Endothelial cell of umbilical vein (primary cell): ENCODE measurements around the gene MYO1E. TPM values are rescaled to one million over a fixed set of nuclear protein-coding genes. Genes with fewer than 3 reads are reported as not detected.

Experiments
- BruUV-seq: library from RNA; stranded (reverse); fragments of 400-500 nt; replicated peaks from 2 replicates; lab custom pipeline; 2021; lab: Mats Ljungman, UMichigan
- CTCF ChIA-PET: fragments of 300-600, 350-600 bp; sonication (Branson Sonifier 250); formaldehyde crosslinking; loops from one replicate; lab custom pipeline; 2021; ENCODE audit warnings: antibody characterized with exemption, inconsistent platforms; lab: Charles Lee
- POLR2A ChIA-PET: fragments of 300-600, 350-600 bp; sonication (Branson Sonifier 250); formaldehyde crosslinking; loops from one replicate; lab custom pipeline; 2021; ENCODE audit warnings: antibody characterized with exemption, inconsistent platforms; lab: Charles Lee
- DNase-seq: peaks from one replicate; pipeline ENCODE4 v3.0.0-alpha.2; 2011; ENCODE audit warnings: low read depth, low spot score
- FAIRE-seq: peaks from 2 replicates; lab custom pipeline; 2011; peaks lifted over from hg19 to GRCh38; lab: Jason Lieb, UNC
- H2AFZ ChIP-seq: 2 replicates; pipeline ENCODE4 v1.6.0; 2012; ENCODE audit warnings: low read depth, low read length, control low read depth, inconsistent platforms
- H3K27ac ChIP-seq: 2 replicates; pipeline ENCODE4 v1.5.1; 2011; ENCODE audit warnings: low read depth, mild to moderate bottlenecking, control low read depth, low read length, moderate library complexity; ENCODE audit not compliant: insufficient read depth
- H3K27me3 ChIP-seq, 2 experiments: 2 replicates each; pipeline versions ENCODE4 v1.6.0 to v1.6.1; 2011; ENCODE audit warnings: low read length in 2 of 2, mixed read lengths in 1 of 2; ENCODE audit not compliant: control insufficient read depth in 2 of 2, insufficient read depth in 2 of 2
- H3K36me3 ChIP-seq, 2 experiments: 2 replicates in 1 of 2; 3 replicates in 1 of 2; pipeline ENCODE4 v1.5.1; 2011; ENCODE audit warnings: low read length in 2 of 2, mild to moderate bottlenecking in 1 of 2, moderate library complexity in 1 of 2; ENCODE audit not compliant: control insufficient read depth in 2 of 2, insufficient read depth in 2 of 2; ENCODE audit errors: extremely low read depth in 1 of 2
- H3K4me1 ChIP-seq: 3 replicates; pipeline ENCODE4 v1.5.1; 2011; ENCODE audit warnings: mild to moderate bottlenecking, low read length; ENCODE audit not compliant: control insufficient read depth, insufficient read depth; ENCODE audit errors: extremely low read depth
- H3K4me2 ChIP-seq: 2 replicates; pipeline ENCODE4 v1.6.1; 2011; ENCODE audit warnings: low read length, control low read depth, mixed read lengths; ENCODE audit not compliant: insufficient read depth
- H3K4me3 ChIP-seq, 3 experiments: fragments of 200-600 bp in 1 of 3; sonication (generic), shearing (Covaris generic) in 1 of 3; replicated peaks in 1 of 3; 2 replicates each; pipeline ENCODE4 v1.5.1; 2011 to 2016; ENCODE audit warnings: control low read depth in 3 of 3, low read length in 3 of 3, mild to moderate bottlenecking in 2 of 3, inconsistent platforms in 1 of 3, low read depth in 1 of 3, moderate library complexity in 1 of 3; ENCODE audit not compliant: insufficient read depth in 1 of 3
- H3K79me2 ChIP-seq: 2 replicates; pipeline ENCODE4 v1.6.0; 2012; ENCODE audit warnings: low read length, inconsistent platforms; ENCODE audit not compliant: control insufficient read depth, insufficient read depth
- H3K9ac ChIP-seq: replicated peaks from 2 replicates; pipeline ENCODE3; 2011; ENCODE audit warnings: low read length, control low read depth; ENCODE audit not compliant: insufficient read depth; ENCODE audit errors: extremely low read depth
- H3K9me1 ChIP-seq: replicated peaks from 3 replicates; pipeline ENCODE4 v1.6.0; 2011; ENCODE audit warnings: mild to moderate bottlenecking, low read length; ENCODE audit not compliant: control insufficient read depth, insufficient read depth; ENCODE audit errors: extremely low read depth
- H3K9me3 ChIP-seq: replicated peaks from 2 replicates; pipeline ENCODE4 v1.5.1; 2012; ENCODE audit warnings: low read length, inconsistent platforms; ENCODE audit not compliant: control insufficient read depth, insufficient read depth
- H4K20me1 ChIP-seq: replicated peaks from 2 replicates; pipeline ENCODE3; 2011; ENCODE audit warnings: mild to moderate bottlenecking, low read length; ENCODE audit not compliant: control insufficient read depth, insufficient read depth; ENCODE audit errors: extremely low read depth
- CTCF ChIP-seq, 2 donors: IDR thresholded peaks; 1 replicate in 1 of 2; 2 replicates in 1 of 2; pipeline ENCODE4 v1.5.1; 2011; ENCODE audit warnings: low read length in 2 of 2, mild to moderate bottlenecking in 2 of 2, moderate library complexity in 2 of 2, control low read depth in 1 of 2, inconsistent platforms in 1 of 2, low read depth in 1 of 2; ENCODE audit not compliant: insufficient read depth in 1 of 2; ENCODE audit errors: extremely low read depth in 1 of 2
- EZH2 ChIP-seq: IDR thresholded peaks from 2 replicates; pipeline ENCODE4 v1.6.1; 2012; ENCODE audit warnings: borderline replicate concordance, low read depth, mild to moderate bottlenecking, moderate library complexity, low read length, inconsistent platforms; ENCODE audit not compliant: severe bottlenecking
- FOS ChIP-seq: IDR thresholded peaks from 2 replicates; pipeline ENCODE4 v1.6.1; 2011; ENCODE audit warnings: mild to moderate bottlenecking, low read length, moderate library complexity, borderline replicate concordance; ENCODE audit not compliant: insufficient read depth
- GATA2 ChIP-seq: IDR thresholded peaks from 2 replicates; pipeline ENCODE4 v1.7.0; 2011; ENCODE audit warnings: low read depth, mild to moderate bottlenecking, moderate library complexity, mixed read lengths, low read length; ENCODE audit not compliant: insufficient read length, insufficient read depth
- JUN ChIP-seq: IDR thresholded peaks from 2 replicates; pipeline ENCODE4 v1.6.1; 2011; ENCODE audit warnings: borderline replicate concordance, low read depth; ENCODE audit not compliant: insufficient read length, insufficient read depth
- MYC ChIP-seq: IDR thresholded peaks from one replicate; pipeline ENCODE4 v1.6.1; 2011; ENCODE audit warnings: mild to moderate bottlenecking, low read depth, low read length
- POLR2A ChIP-seq: IDR thresholded peaks from 2 replicates; pipeline ENCODE4 v1.6.1; 2012; ENCODE audit warnings: low read depth, mild to moderate bottlenecking, control low read depth, low read length
- POLR2AphosphoS5 ChIP-seq: IDR thresholded peaks from 2 replicates; pipeline ENCODE4 v1.6.1; 2012; ENCODE audit warnings: low read depth, mild to moderate bottlenecking, control low read depth, low read length, moderate library complexity; ENCODE audit not compliant: insufficient read depth
- dilution Hi-C: fragments of 300-500 bp; cut with MboI; formaldehyde crosslinking; loops from one replicate; pipeline ENCODE4 v1.15.0; 2019; ENCODE audit warnings: low sequenced_read_pairs; ENCODE audit not compliant: extremely low pct_ligation_motif_present
- intact Hi-C: fragments of 100-400 bp; cut with micrococcal nuclease; formaldehyde crosslinking; loops from one replicate; pipeline ENCODE4 v1.10.0; 2022
- polyA plus RNA-seq, 4 experiments: library from polyadenylated mRNA; depleted of rRNA in 3 of 4; stranded (reverse) in 3 of 4; unstranded in 1 of 4; fragments of >200 nt; gene quantifications; 2 replicates each; pipeline versions ENCODE4 v1.2.1 to v1.2.3, GENCODE V29; 2011 to 2012; ENCODE audit warnings: missing spikeins in 1 of 4
- total RNA-seq: library from RNA; stranded (reverse); gene quantifications from 2 replicates; pipeline ENCODE4 v1.2.3, GENCODE V29; 2021
- TF ChIP-seq, protein P1 (sequence below): IDR thresholded peaks from 2 replicates; pipeline ENCODE4 v1.6.1; 2011; ENCODE audit not compliant: insufficient read depth, insufficient read length

Gene MYO1E
- total and polyA plus RNA-seq, 2 donors (not counting 3 experiments of a cell fraction or from before 2014, with no cell fraction given): 31.6 to 218 TPM

GRCh38 chr15:59266028-59266427, 106.6 kb downstream of the MYO1E start:
- CTCF ChIA-PET: interaction anchor here (1.0 to 1.4 kb wide), 3 partner anchors 12 to 39 kb away, joined by 3 read pairs; no protein-coding TSS in a partner anchor
- intact Hi-C loops (no loop called here), dilution Hi-C loops (no loop called here)
- peaks cover 2% of the 10 kb centered on the region for H3K79me2 ChIP-seq
- H3K4me3 ChIP-seq: no peak overlapping the region
- H3K36me3 ChIP-seq: no peaks in the 10 kb centered on the region
- POLR2A ChIA-PET: interaction anchor here (0.7 to 1.1 kb wide), 2 partner anchors 19 to 39 kb away, joined by 3 to 6 read pairs; no protein-coding TSS in a partner anchor
- no peak overlapping the region for H3K27ac ChIP-seq
- BruUV-seq: no TSS peak
- H3K4me1 ChIP-seq: peaks cover 16% of the 10 kb centered on the region
- no peak for TF ChIP-seq FOS
- no peak for TF ChIP-seq EZH2
- TF ChIP-seq MYC: no peak
- TF ChIP-seq POLR2A: no peak
- TF ChIP-seq POLR2AphosphoS5: no peak
- TF ChIP-seq, protein P1, sequence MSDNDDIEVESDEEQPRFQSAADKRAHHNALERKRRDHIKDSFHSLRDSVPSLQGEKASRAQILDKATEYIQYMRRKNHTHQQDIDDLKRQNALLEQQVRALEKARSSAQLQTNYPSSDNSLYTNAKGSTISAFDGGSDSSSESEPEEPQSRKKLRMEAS: no peak
- TF ChIP-seq JUN: no peak
- no peak for TF ChIP-seq GATA2
- no peak for TF ChIP-seq CTCF (IDR thresholded peaks at IDR 0.05; ENCODE audit: extremely low read depth in 1 of 2, insufficient read depth in 1 of 2, low read depth in 1 of 2, low read length in 2 of 2)
- no peak overlapping the region for H2AFZ ChIP-seq
- H3K4me2 ChIP-seq: no peak overlapping the region
- no peaks in the 10 kb centered on the region for H3K9me1 ChIP-seq
- no peak overlapping the region for H3K9ac ChIP-seq
- no peaks in the 10 kb centered on the region for H3K9me3 ChIP-seq
- no peak for FAIRE-seq
- no peaks in the 10 kb centered on the region for H4K20me1 ChIP-seq
- no peak for DNase-seq
- H3K27me3 ChIP-seq: no peaks in the 10 kb centered on the region
